ENCODE results near the gene SLC66A2.

Gene SLC66A2

DNA sequence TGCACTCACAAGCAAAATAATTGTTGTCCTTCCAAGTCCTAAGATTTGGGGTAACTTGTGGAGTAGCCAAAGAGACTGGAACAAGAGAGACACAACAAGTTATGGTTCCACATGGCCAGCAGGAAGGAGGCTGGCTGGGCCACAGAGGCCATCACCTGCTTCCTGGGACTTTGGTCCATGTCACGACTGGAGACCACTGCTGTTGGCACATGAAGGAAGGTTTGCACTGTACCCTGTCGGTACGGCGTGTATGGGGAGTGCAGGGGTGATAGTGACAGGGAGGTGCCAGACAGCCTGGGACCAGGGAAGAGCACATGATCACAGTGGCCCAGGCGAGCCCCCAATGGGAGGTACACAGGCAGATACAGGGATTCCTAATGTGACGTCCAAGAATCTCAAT, 15.5 kb downstream of the SLC66A2 start:
- H2BK15ac ChIP-seq (replicated peaks; ENCODE audit: low read depth) = no peak overlapping the region
- H3K4me2 ChIP-seq (ENCODE audit: low read length) = no peak overlapping the region
- no CpG with 5 or more reads among the region's 6 CpGs for WGBS (ENCODE audit: extremely low coverage, insufficient coverage, low lambda C conversion rate)
- H3K27ac ChIP-seq (ENCODE audit: low read depth, low read length) = no peak overlapping the region
- H2BK5ac ChIP-seq (ENCODE audit: low read length) = no peak overlapping the region
- H2AK5ac ChIP-seq (ENCODE audit: low read length) = no peak overlapping the region
- no peak overlapping the region for H4K8ac ChIP-seq (ENCODE audit: low read depth, low read length)
- no peak overlapping the region for H3K4me3 ChIP-seq (ENCODE audit: low read length)
- no peak overlapping the region for H2BK120ac ChIP-seq (ENCODE audit: low read depth, low read length)
- no peak overlapping the region for H3K56ac ChIP-seq (ENCODE audit: low read length)
- DNase-seq = no peak
- no peak overlapping the region for H3K18ac ChIP-seq (ENCODE audit: low read length)
- no peak overlapping the region for H3K9ac ChIP-seq (ENCODE audit: low read length)
- H3K23ac ChIP-seq (ENCODE audit: low read length) = no peak overlapping the region
- H3K4me1 ChIP-seq (ENCODE audit: control insufficient read depth, low read depth, low read length) = no peaks in the 10 kb centered on the region
- no peak overlapping the region for H4K5ac ChIP-seq (ENCODE audit: low read length)
- no peak overlapping the region for H3K4ac ChIP-seq (ENCODE audit: low read depth, low read length)
- no peaks in the 10 kb centered on the region for H3K79me2 ChIP-seq (ENCODE audit: control insufficient read depth, insufficient read depth, low read length)
- H3K79me1 ChIP-seq (ENCODE audit: low read length) = no peaks in the 10 kb centered on the region
- H3K27me3 ChIP-seq (ENCODE audit: insufficient read depth, low read length, poor library complexity) = no peaks in the 10 kb centered on the region
- no peaks in the 10 kb centered on the region for H3K36me3 ChIP-seq (ENCODE audit: control insufficient read depth, insufficient read depth, low read length)

DNA sequence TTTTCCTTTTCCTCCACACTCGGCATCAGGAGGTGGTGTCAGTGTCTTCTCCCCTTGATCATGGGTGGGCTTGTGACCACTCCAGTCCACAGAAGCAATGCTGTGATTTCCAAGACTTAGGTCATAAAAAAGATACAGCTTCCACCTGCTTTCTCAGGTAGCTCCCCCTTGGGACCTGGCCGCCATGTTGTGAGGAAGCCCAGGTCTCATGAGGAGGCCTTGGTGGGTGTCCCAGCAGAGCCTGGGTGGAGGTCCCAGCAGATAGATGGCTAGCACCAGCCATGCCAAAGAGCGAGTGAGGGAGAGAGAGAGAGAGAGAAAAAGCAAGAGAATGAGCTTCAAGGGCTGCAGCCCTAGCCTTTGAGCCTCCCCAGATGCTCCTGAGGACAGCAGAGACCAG, 16.0 kb downstream of the SLC66A2 start:
- no peak overlapping the region for H2BK15ac ChIP-seq (replicated peaks; ENCODE audit: low read depth)
- H3K36me3 ChIP-seq (ENCODE audit: control insufficient read depth, insufficient read depth, low read length) = no peaks in the 10 kb centered on the region
- DNase-seq = no peak
- no peak overlapping the region for H3K56ac ChIP-seq (ENCODE audit: low read length)
- H3K79me1 ChIP-seq (ENCODE audit: low read length) = no peaks in the 10 kb centered on the region
- no peak overlapping the region for H3K4me2 ChIP-seq (ENCODE audit: low read length)
- H4K8ac ChIP-seq (ENCODE audit: low read depth, low read length) = no peak overlapping the region
- H2AK5ac ChIP-seq (ENCODE audit: low read length) = no peak overlapping the region
- H4K5ac ChIP-seq (ENCODE audit: low read length) = no peak overlapping the region
- no peak overlapping the region for H3K27ac ChIP-seq (ENCODE audit: low read depth, low read length)
- H2BK120ac ChIP-seq (ENCODE audit: low read depth, low read length) = no peak overlapping the region
- H3K27me3 ChIP-seq (ENCODE audit: insufficient read depth, low read length, poor library complexity) = no peaks in the 10 kb centered on the region
- H3K4me3 ChIP-seq (ENCODE audit: low read length) = no peak overlapping the region
- no peak overlapping the region for H3K23ac ChIP-seq (ENCODE audit: low read length)
- H3K9ac ChIP-seq (ENCODE audit: low read length) = no peak overlapping the region
- no peak overlapping the region for H2BK5ac ChIP-seq (ENCODE audit: low read length)
- no peak overlapping the region for H3K18ac ChIP-seq (ENCODE audit: low read length)
- no peaks in the 10 kb centered on the region for H3K4me1 ChIP-seq (ENCODE audit: control insufficient read depth, low read depth, low read length)
- H3K79me2 ChIP-seq (ENCODE audit: control insufficient read depth, insufficient read depth, low read length) = no peaks in the 10 kb centered on the region
- H3K4ac ChIP-seq (ENCODE audit: low read depth, low read length) = no peak overlapping the region
- WGBS (ENCODE audit: extremely low coverage, insufficient coverage, low lambda C conversion rate) = no CpG with 5 or more reads among the region's 3 CpGs

DNA sequence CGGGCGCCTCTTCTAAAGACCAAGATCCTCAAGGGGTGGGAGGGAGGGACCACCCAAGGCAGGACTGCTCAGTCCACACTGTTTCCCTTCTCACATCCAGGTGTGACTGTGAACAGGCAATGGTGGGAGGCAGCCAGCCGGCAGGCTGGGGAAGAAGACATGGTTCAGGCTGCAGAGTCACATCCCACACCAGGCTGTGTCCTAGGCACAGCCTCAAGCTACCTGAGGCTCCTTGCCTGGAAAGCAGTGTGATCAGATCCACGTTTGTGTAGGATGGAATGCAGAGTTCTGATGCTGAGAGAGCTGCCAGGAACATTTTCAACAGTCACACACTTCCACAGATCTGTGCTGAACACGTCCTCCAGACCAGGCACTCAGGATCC, 16.4 kb downstream of the SLC66A2 start:
- Histone ChIP-seq H3K79me2 (ENCODE audit: control insufficient read depth, insufficient read depth, low read length) (no peaks in the 10 kb centered on the region), H3K79me1 (ENCODE audit: low read length) (no peaks in the 10 kb centered on the region), H3K36me3 (ENCODE audit: control insufficient read depth, insufficient read depth, low read length) (no peaks in the 10 kb centered on the region), H3K56ac (ENCODE audit: low read length) (no peak overlapping the region), H3K4me1 (ENCODE audit: control insufficient read depth, low read depth, low read length) (no peaks in the 10 kb centered on the region), H3K18ac (ENCODE audit: low read length) (no peak overlapping the region), H3K4me3 (ENCODE audit: low read length) (no peak overlapping the region), H2BK5ac (ENCODE audit: low read length) (no peak overlapping the region), H3K4me2 (ENCODE audit: low read length) (no peak overlapping the region), H4K5ac (ENCODE audit: low read length) (no peak overlapping the region), H3K27ac (ENCODE audit: low read depth, low read length) (no peak overlapping the region), H2BK15ac (replicated peaks; ENCODE audit: low read depth) (no peak overlapping the region), H3K27me3 (ENCODE audit: insufficient read depth, low read length, poor library complexity) (no peaks in the 10 kb centered on the region), H2AK5ac (ENCODE audit: low read length) (no peak overlapping the region), H3K23ac (ENCODE audit: low read length) (no peak overlapping the region), H3K4ac (ENCODE audit: low read depth, low read length) (no peak overlapping the region), H4K8ac (ENCODE audit: low read depth, low read length) (no peak overlapping the region), H2BK120ac (ENCODE audit: low read depth, low read length) (no peak overlapping the region), H3K9ac (ENCODE audit: low read length) (no peak overlapping the region)
- DNase-seq = no peak
- no CpG with 5 or more reads among the region's 5 CpGs for WGBS (ENCODE audit: extremely low coverage, insufficient coverage, low lambda C conversion rate)

DNA sequence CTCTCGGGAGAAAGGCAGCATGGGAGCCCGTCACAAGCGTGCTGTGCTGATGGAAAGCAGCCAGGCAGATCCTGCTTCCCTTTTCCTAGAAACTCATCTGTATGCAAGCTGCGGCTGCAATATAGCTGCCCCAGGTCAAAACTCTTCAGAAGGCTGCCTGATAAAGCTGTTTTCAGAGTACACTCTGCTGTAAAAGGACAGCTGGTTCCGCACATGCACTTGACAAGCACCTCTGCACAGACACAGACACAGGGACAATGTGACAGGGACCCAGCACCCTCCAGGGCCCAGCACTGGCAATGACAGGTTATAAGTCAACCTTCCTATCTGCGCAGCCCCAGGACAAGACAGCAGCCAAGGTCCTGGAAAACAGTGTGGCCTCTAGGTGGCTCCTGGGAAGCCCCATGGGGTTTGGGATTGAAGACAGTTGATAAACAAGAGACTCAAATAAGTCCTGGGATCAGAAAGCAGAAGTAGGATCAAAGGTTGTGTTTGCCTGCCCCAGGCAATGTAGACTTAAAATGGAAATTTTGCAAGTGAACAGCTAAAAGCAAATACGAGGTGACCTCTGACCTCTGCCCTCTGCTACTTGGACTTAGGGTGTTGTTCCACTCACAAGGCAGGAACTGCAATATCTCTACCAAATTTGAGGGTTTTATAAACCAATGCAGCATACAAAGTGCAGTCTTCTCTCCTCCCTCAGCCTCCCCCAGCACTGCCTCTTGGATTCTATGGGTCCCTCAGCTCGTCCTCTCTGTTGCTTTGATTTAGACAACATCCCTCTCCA, 16.9 kb downstream of the SLC66A2 start:
- WGBS (ENCODE audit: extremely low coverage, insufficient coverage, low lambda C conversion rate) = no CpG with 5 or more reads among the region's 8 CpGs
- H2AK5ac ChIP-seq (ENCODE audit: low read length) = no peak overlapping the region
- H3K23ac ChIP-seq (ENCODE audit: low read length) = no peak overlapping the region
- H4K8ac ChIP-seq (ENCODE audit: low read depth, low read length) = no peak overlapping the region
- no peak overlapping the region for H4K5ac ChIP-seq (ENCODE audit: low read length)
- H3K27ac ChIP-seq (ENCODE audit: low read depth, low read length) = no peak overlapping the region
- H2BK5ac ChIP-seq (ENCODE audit: low read length) = no peak overlapping the region
- H3K4me2 ChIP-seq (ENCODE audit: low read length) = no peak overlapping the region
- H3K79me2 ChIP-seq (ENCODE audit: control insufficient read depth, insufficient read depth, low read length) = no peaks in the 10 kb centered on the region
- H3K79me1 ChIP-seq (ENCODE audit: low read length) = no peaks in the 10 kb centered on the region
- H2BK15ac ChIP-seq (replicated peaks; ENCODE audit: low read depth) = no peak overlapping the region
- H3K27me3 ChIP-seq (ENCODE audit: insufficient read depth, low read length, poor library complexity) = no peaks in the 10 kb centered on the region
- no peaks in the 10 kb centered on the region for H3K4me1 ChIP-seq (ENCODE audit: control insufficient read depth, low read depth, low read length)
- H3K36me3 ChIP-seq (ENCODE audit: control insufficient read depth, insufficient read depth, low read length) = no peaks in the 10 kb centered on the region
- no peak overlapping the region for H3K9ac ChIP-seq (ENCODE audit: low read length)
- H3K56ac ChIP-seq (ENCODE audit: low read length) = no peak overlapping the region
- H3K4me3 ChIP-seq (ENCODE audit: low read length) = no peak overlapping the region
- H2BK120ac ChIP-seq (ENCODE audit: low read depth, low read length) = no peak overlapping the region
- no peak overlapping the region for H3K18ac ChIP-seq (ENCODE audit: low read length)
- DNase-seq = peak; percentile 35
- no peak overlapping the region for H3K4ac ChIP-seq (ENCODE audit: low read depth, low read length)

DNA sequence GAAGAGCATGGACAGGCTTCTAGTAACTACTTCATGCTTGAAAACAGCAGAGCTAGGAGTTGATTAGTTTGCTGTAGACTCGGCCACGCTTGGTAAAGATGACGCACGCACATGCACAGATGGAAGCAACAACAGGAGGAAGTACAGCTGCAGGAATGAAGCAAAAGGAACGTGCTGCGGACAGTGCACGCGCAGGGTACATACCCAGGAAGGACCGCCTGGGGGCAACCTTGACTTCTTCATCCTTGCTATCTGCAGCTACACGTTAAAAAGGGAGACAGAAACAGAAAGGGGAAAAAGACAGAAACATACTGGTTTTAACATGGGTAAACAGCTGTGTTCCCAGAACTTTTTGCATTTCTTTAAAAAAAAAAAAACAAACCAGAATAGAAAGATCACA, 17.7 kb downstream of the SLC66A2 start:
- no peak overlapping the region for H3K4ac ChIP-seq (ENCODE audit: low read depth, low read length)
- no peak overlapping the region for H3K4me2 ChIP-seq (ENCODE audit: low read length)
- no peak overlapping the region for H2BK15ac ChIP-seq (replicated peaks; ENCODE audit: low read depth)
- no peak overlapping the region for H3K27ac ChIP-seq (ENCODE audit: low read depth, low read length)
- H3K18ac ChIP-seq (ENCODE audit: low read length) = no peak overlapping the region
- H3K36me3 ChIP-seq (ENCODE audit: control insufficient read depth, insufficient read depth, low read length) = no peaks in the 10 kb centered on the region
- H2AK5ac ChIP-seq (ENCODE audit: low read length) = no peak overlapping the region
- no peaks in the 10 kb centered on the region for H3K27me3 ChIP-seq (ENCODE audit: insufficient read depth, low read length, poor library complexity)
- no peaks in the 10 kb centered on the region for H3K79me1 ChIP-seq (ENCODE audit: low read length)
- H2BK5ac ChIP-seq (ENCODE audit: low read length) = no peak overlapping the region
- H3K9ac ChIP-seq (ENCODE audit: low read length) = no peak overlapping the region
- H3K23ac ChIP-seq (ENCODE audit: low read length) = no peak overlapping the region
- no peak overlapping the region for H4K5ac ChIP-seq (ENCODE audit: low read length)
- H3K4me3 ChIP-seq (ENCODE audit: low read length) = no peak overlapping the region
- no peak overlapping the region for H2BK120ac ChIP-seq (ENCODE audit: low read depth, low read length)
- H3K79me2 ChIP-seq (ENCODE audit: control insufficient read depth, insufficient read depth, low read length) = no peaks in the 10 kb centered on the region
- no peaks in the 10 kb centered on the region for H3K4me1 ChIP-seq (ENCODE audit: control insufficient read depth, low read depth, low read length)
- WGBS (ENCODE audit: extremely low coverage, insufficient coverage, low lambda C conversion rate) = no CpG with 5 or more reads among the region's 10 CpGs
- no peak overlapping the region for H4K8ac ChIP-seq (ENCODE audit: low read depth, low read length)
- peak; percentile 69 for DNase-seq
- H3K56ac ChIP-seq (ENCODE audit: low read length) = no peak overlapping the region

DNA sequence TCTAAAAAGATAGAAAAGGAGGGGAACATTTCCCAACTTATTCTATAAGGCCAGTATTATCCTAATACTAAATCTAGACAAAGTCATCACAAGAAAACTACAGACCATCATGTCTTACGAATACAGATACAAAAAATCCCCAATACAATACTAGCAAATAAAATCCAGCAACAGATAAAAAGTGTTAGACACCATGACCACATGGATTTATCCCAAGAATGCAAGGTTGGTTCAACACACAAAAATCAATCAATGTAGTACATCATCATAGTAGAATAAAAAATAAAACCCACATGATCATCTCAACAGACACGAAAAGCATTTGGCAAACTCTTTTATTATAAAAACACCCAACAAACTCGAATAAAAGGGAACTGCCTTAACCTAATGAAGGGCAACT, 18.5 kb downstream of the SLC66A2 start:
- H3K36me3 ChIP-seq (ENCODE audit: control insufficient read depth, insufficient read depth, low read length) = no peaks in the 10 kb centered on the region
- no peak overlapping the region for H3K23ac ChIP-seq (ENCODE audit: low read length)
- H2BK5ac ChIP-seq (ENCODE audit: low read length) = no peak overlapping the region
- DNase-seq = no peak
- no peak overlapping the region for H2BK120ac ChIP-seq (ENCODE audit: low read depth, low read length)
- no peak overlapping the region for H2BK15ac ChIP-seq (replicated peaks; ENCODE audit: low read depth)
- no peak overlapping the region for H3K18ac ChIP-seq (ENCODE audit: low read length)
- no peak overlapping the region for H4K5ac ChIP-seq (ENCODE audit: low read length)
- no peak overlapping the region for H3K4ac ChIP-seq (ENCODE audit: low read depth, low read length)
- no peak overlapping the region for H3K56ac ChIP-seq (ENCODE audit: low read length)
- no peak overlapping the region for H3K4me2 ChIP-seq (ENCODE audit: low read length)
- H4K8ac ChIP-seq (ENCODE audit: low read depth, low read length) = no peak overlapping the region
- no peaks in the 10 kb centered on the region for H3K79me1 ChIP-seq (ENCODE audit: low read length)
- H3K9ac ChIP-seq (ENCODE audit: low read length) = no peak overlapping the region
- WGBS (ENCODE audit: extremely low coverage, insufficient coverage, low lambda C conversion rate) = 100% methylated on average over 1 of the region's 3 CpGs
- H2AK5ac ChIP-seq (ENCODE audit: low read length) = no peak overlapping the region
- no peaks in the 10 kb centered on the region for H3K79me2 ChIP-seq (ENCODE audit: control insufficient read depth, insufficient read depth, low read length)
- H3K4me1 ChIP-seq (ENCODE audit: control insufficient read depth, low read depth, low read length) = no peaks in the 10 kb centered on the region
- no peaks in the 10 kb centered on the region for H3K27me3 ChIP-seq (ENCODE audit: insufficient read depth, low read length, poor library complexity)
- no peak overlapping the region for H3K27ac ChIP-seq (ENCODE audit: low read depth, low read length)
- H3K4me3 ChIP-seq (ENCODE audit: low read length) = no peak overlapping the region

Measured in mesendoderm (in vitro differentiated cells).